K562 (cell line): Measurements from ENCODE around the gene SEPHS1. TPM values are rescaled to one million over a fixed set of nuclear protein-coding genes. Genes with fewer than 3 reads are reported as not detected.

Experiments
- CBX3 ChIP-seq, 2 experiments: IDR thresholded peaks; 1 replicate in 1 of 2; 2 replicates in 1 of 2; pipeline ENCODE4 v1.6.1; 2012; ENCODE audit warnings: inconsistent platforms in 2 of 2, low read length in 2 of 2, borderline replicate concordance in 1 of 2, control low read depth in 1 of 2
- MCM7 ChIP-seq, 2 experiments: fragments of 450-650 bp; IDR thresholded peaks; 2 replicates each; pipeline ENCODE4 v1.6.1; 2016 to 2018
- MED1 ChIP-seq: sonication (generic); formaldehyde crosslinking; IDR thresholded peaks from 2 replicates; pipeline ENCODE4 v1.8.1; 2023; ENCODE audit warnings: missing genetic modification reagents, borderline replicate concordance
- MTF1 ChIP-seq: fragments of 250-450 bp; sonication (Bioruptor Pico); IDR thresholded peaks from 2 replicates; pipeline ENCODE4 v1.9.0; 2021; ENCODE audit warnings: moderate library complexity, mild to moderate bottlenecking, inconsistent platforms, borderline replicate concordance
- NFIC ChIP-seq: fragments of 450-650 bp; IDR thresholded peaks from 2 replicates; pipeline ENCODE4 v1.6.1; 2017; ENCODE audit warnings: mild to moderate bottlenecking, inconsistent platforms
- NRF1 ChIP-seq, 2 experiments: fragments of 450-650 bp; IDR thresholded peaks in 1 of 2; conservative IDR thresholded peaks in 1 of 2; 2 replicates each; pipeline ENCODE4 v1.6.1; 2014; ENCODE audit warnings: mild to moderate bottlenecking in 2 of 2
- PHF8 ChIP-seq: fragments of 200-600 bp; sonication (generic); IDR thresholded peaks from 2 replicates; pipeline ENCODE4 v1.6.1; 2012; ENCODE audit warnings: mixed run types, mild to moderate bottlenecking, inconsistent platforms, low read length, moderate library complexity, borderline replicate concordance
- POLR2AphosphoS5 ChIP-seq: IDR thresholded peaks from 2 replicates; pipeline ENCODE4 v1.6.1; 2011; ENCODE audit warnings: mild to moderate bottlenecking, low read depth, low read length, moderate library complexity; ENCODE audit not compliant: control insufficient read depth, insufficient read depth
- POLR2G ChIP-seq: fragments of 200-400 bp; formaldehyde crosslinking; IDR thresholded peaks from 2 replicates; pipeline ENCODE4 v1.6.1; 2017; ENCODE audit warnings: low read depth, mild to moderate bottlenecking, antibody characterized with exemption, low read length, moderate library complexity
- polyA plus RNA-seq, 8 experiments: library from polyadenylated mRNA; depleted of rRNA in 4 of 8; stranded (reverse) in 5 of 8; unstranded in 3 of 8; fragments of >200 nt; fragmentation: Nextera tagmentation in 2 of 8; fragmentation: Illumina TruSeq in 1 of 8; extraction: Ambion mirVana in 2 of 8; extraction: Trizol in 1 of 8; gene quantifications; 2 replicates each; pipeline versions ENCODE4 v1.2.1 to v1.2.3, GENCODE V29; 2011 to 2014; ENCODE audit warnings: inconsistent platforms in 1 of 8, missing spikeins in 1 of 8
- total RNA-seq, 7 experiments: library from RNA; depleted of rRNA in 6 of 7; stranded (reverse); fragments of >200 nt in 6 of 7; fragmentation: Illumina TruSeq in 2 of 7; extraction: Trizol in 2 of 7; gene quantifications; 2 replicates each; pipeline versions ENCODE4 v1.2.1 to v1.2.3, GENCODE V29; 2011 to 2021; ENCODE audit warnings: low replicate concordance in 1 of 7
- TF ChIP-seq, protein P1 (sequence below): sonication (generic); formaldehyde crosslinking; IDR thresholded peaks from 2 replicates; pipeline ENCODE4 v1.8.1; 2023; ENCODE audit warnings: missing genetic modification reagents, mild to moderate bottlenecking, borderline replicate concordance
- TF ChIP-seq, protein P2 (sequence below): fragments of 450-650 bp; conservative IDR thresholded peaks from 2 replicates; pipeline ENCODE4 v1.6.1; 2016; ENCODE audit warnings: missing genetic modification characterization, low read depth, mild to moderate bottlenecking, control low read depth, missing compliant biosample characterization
- TF ChIP-seq, protein P3 (sequence below): IDR thresholded peaks from 3 replicates; pipeline ENCODE4 v1.6.1; 2011; ENCODE audit warnings: borderline replicate concordance, mild to moderate bottlenecking; ENCODE audit not compliant: insufficient read length, insufficient read depth
- TF ChIP-seq, protein P4 (sequence below), 2 experiments: IDR thresholded peaks in 1 of 2; conservative IDR thresholded peaks in 1 of 2; 2 replicates each; pipeline ENCODE4 v1.6.1; 2016; ENCODE audit warnings: low read depth in 2 of 2, mild to moderate bottlenecking in 1 of 2, missing compliant biosample characterization in 1 of 2, missing genetic modification characterization in 1 of 2, moderate library complexity in 1 of 2

Gene SEPHS1
- total and polyA plus RNA-seq, 9 of the 15 experiments (the other 6 are each of a cell fraction or from before 2014, with no cell fraction given), result 14.7 to 82.8 (median 41.8) TPM

DNA sequence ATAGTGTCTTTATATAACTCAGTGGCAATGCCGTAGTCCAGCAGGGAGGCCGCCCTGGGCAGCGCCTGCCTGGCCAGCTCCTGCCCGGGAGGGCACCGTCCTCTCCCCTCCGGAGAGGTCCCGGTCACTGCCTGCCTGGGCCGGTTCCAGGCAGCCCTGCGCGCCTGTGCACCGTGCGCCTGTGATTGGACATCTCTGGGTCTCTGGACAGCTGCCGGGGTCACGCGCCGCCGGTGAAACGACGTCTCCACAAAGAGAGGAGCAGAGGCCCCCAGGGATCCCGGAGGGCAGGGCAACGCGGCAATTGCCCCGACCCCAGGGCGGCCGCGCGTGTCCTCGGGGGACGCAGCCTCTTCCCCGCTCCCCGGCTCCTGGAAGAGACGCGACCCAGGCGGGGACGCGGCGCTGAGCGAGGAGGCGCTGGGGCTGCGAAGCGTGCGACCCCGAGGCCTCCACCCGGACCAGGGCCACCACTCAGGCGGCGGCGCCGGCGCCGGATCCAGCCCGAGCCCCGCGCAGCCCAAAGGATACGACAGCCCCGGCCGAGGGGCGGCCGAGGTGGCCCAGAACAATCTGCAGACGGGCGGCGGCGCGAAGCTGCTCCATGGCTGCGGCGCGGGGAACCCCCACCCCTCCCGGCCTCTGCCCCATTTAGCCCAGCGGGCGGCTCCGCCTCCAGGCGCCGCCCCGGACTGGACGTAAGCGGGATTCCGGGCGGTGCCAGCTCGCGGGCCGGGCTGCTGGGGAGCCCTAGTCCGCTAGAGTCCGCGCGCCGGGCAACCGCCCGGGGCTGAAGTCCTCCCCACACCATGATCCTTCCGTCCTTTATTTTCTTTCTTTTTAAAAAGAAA lies 48.4 kb downstream of the SEPHS1 start, which contains the start of gene PHYH (continued):
- TF ChIP-seq, protein P1, sequence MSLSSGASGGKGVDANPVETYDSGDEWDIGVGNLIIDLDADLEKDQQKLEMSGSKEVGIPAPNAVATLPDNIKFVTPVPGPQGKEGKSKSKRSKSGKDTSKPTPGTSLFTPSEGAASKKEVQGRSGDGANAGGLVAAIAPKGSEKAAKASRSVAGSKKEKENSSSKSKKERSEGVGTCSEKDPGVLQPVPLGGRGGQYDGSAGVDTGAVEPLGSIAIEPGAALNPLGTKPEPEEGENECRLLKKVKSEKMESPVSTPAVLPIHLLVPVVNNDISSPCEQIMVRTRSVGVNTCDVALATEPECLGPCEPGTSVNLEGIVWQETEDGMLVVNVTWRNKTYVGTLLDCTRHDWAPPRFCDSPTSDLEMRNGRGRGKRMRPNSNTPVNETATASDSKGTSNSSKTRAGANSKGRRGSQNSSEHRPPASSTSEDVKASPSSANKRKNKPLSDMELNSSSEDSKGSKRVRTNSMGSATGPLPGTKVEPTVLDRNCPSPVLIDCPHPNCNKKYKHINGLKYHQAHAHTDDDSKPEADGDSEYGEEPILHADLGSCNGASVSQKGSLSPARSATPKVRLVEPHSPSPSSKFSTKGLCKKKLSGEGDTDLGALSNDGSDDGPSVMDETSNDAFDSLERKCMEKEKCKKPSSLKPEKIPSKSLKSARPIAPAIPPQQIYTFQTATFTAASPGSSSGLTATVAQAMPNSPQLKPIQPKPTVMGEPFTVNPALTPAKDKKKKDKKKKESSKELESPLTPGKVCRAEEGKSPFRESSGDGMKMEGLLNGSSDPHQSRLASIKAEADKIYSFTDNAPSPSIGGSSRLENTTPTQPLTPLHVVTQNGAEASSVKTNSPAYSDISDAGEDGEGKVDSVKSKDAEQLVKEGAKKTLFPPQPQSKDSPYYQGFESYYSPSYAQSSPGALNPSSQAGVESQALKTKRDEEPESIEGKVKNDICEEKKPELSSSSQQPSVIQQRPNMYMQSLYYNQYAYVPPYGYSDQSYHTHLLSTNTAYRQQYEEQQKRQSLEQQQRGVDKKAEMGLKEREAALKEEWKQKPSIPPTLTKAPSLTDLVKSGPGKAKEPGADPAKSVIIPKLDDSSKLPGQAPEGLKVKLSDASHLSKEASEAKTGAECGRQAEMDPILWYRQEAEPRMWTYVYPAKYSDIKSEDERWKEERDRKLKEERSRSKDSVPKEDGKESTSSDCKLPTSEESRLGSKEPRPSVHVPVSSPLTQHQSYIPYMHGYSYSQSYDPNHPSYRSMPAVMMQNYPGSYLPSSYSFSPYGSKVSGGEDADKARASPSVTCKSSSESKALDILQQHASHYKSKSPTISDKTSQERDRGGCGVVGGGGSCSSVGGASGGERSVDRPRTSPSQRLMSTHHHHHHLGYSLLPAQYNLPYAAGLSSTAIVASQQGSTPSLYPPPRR, result no peak
- TF ChIP-seq, protein P2, sequence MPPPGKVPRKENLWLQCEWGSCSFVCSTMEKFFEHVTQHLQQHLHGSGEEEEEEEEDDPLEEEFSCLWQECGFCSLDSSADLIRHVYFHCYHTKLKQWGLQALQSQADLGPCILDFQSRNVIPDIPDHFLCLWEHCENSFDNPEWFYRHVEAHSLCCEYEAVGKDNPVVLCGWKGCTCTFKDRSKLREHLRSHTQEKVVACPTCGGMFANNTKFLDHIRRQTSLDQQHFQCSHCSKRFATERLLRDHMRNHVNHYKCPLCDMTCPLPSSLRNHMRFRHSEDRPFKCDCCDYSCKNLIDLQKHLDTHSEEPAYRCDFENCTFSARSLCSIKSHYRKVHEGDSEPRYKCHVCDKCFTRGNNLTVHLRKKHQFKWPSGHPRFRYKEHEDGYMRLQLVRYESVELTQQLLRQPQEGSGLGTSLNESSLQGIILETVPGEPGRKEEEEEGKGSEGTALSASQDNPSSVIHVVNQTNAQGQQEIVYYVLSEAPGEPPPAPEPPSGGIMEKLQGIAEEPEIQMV (tag), result no peak
- no peak for TF ChIP-seq CBX3 (IDR thresholded peaks at IDR 0.05; ENCODE audit: borderline replicate concordance in 1 of 2, low read length in 2 of 2)
- TF ChIP-seq MTF1 (CRISPR knock-in tag), result no peak
- TF ChIP-seq POLR2AphosphoS5, result peak; percentile 38; the same call in 1 of the 2 replicates
- no peak for TF ChIP-seq MCM7 (IDR thresholded peaks at IDR 0.05)
- TF ChIP-seq MED1 (CRISPR knock-in tag), result no peak
- peak; percentile 69; the same call in 1 of the 2 replicates for TF ChIP-seq PHF8
- peak; percentile 88 for TF ChIP-seq POLR2G
- TF ChIP-seq NFIC, result 0 out of 2 replicates have a peak, but pooled peaks have one; percentile 16
- TF ChIP-seq, protein P3, sequence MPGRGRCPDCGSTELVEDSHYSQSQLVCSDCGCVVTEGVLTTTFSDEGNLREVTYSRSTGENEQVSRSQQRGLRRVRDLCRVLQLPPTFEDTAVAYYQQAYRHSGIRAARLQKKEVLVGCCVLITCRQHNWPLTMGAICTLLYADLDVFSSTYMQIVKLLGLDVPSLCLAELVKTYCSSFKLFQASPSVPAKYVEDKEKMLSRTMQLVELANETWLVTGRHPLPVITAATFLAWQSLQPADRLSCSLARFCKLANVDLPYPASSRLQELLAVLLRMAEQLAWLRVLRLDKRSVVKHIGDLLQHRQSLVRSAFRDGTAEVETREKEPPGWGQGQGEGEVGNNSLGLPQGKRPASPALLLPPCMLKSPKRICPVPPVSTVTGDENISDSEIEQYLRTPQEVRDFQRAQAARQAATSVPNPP, result no peak
- peak; percentile 71 to 78 for TF ChIP-seq NRF1 (conservative IDR thresholded peaks at IDR 0.05 in 1 of 2, IDR thresholded peaks at IDR 0.05 in 1 of 2)
- TF ChIP-seq, protein P4, sequence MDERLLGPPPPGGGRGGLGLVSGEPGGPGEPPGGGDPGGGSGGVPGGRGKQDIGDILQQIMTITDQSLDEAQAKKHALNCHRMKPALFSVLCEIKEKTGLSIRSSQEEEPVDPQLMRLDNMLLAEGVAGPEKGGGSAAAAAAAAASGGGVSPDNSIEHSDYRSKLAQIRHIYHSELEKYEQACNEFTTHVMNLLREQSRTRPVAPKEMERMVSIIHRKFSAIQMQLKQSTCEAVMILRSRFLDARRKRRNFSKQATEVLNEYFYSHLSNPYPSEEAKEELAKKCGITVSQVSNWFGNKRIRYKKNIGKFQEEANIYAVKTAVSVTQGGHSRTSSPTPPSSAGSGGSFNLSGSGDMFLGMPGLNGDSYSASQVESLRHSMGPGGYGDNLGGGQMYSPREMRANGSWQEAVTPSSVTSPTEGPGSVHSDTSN (CRISPR knock-in tag; IDR thresholded peaks at IDR 0.05; ENCODE audit: low read depth), result no peak
- TF ChIP-seq, protein P4 (tag; conservative IDR thresholded peaks at IDR 0.05; ENCODE audit: low read depth), result no peak
